Measurements from ENCODE around the gene ARHGEF19.
A peak's percentile ranks its signal among the peaks of the same experiment; 100 is the strongest.
"Not testable (repeated sequence)": the region's sequence is repeated elsewhere in the genome, so short reads cannot be mapped to it uniquely, and the experiment has no call there.

The ARHGEF19 gene

DNA sequence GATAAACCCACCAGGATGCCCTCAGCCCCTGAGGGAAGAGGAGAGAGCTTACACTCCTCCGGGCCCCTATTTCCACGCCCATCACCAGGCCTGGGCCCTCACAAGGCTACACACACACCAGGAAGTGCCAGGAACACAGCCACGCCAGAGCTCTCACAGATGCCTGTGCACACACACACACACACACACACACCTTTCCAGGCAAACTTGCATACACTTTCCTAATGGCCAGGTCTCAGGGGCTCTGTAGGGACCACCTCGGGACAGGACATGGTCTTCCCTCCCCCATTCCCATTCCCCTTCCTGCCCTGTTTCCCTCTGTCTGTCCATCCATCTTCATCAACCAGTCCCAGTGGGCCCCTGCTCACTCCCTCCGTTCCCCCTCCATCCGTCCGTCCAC lies 46.9 kb downstream of the ARHGEF19 start:
- DNase-seq: no peak

DNA sequence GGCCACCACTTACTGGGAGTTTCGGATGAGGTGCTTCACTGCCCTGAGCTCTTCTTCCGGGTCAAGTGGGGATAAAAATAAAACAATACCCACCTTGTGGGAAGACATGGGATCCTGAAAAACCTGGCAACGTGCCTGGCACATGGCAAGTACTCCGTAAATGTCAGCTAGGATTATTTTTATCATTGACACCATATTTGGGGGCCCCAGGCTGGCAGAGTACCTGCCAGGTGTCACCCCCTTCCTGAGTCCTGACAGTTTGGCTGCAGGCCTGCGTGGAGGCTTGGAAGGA lies 47.4 kb downstream of the ARHGEF19 start:
- no peak for DNase-seq

DNA sequence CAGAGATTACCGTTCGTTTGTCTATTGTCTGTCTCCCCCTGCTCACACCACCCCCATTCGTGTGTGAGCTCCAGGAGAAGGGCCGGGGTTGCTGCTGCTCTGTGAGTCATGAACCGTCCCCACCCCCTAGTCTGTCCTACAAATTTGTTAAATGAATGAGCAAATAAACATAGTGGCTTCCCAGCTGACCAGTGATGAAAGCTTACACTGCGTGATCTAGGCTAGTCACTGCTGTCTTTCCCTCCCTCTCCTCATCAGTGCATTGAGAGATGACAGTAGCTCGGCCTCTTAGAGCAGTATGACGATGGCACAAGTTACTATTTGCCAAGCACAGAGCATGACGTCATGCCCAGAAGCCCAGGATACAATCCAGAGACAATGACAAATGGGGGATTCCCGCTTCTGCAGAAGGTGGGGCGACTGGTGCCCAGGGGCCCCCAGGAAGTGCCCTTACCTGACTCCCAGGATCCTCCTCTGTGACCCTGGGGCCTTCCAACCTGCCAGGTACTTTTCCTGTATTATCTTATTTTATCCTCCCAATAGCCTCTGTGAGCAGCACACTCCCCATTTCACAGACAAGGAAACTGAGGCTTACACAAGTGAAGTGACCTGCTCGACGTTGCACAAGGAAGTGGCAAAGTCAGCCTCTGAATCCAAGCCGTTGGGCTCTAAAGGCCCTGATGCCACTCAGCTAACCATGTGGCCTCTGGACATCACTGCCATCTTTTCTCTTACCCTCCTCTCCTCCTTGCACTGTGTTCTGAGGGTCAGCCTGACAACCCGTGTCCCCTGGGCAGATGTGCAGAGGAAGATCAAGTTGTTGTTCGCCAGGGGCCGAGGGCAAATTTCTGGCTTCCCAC lies 48.0 kb downstream of the ARHGEF19 start:
- no peak for DNase-seq

DNA sequence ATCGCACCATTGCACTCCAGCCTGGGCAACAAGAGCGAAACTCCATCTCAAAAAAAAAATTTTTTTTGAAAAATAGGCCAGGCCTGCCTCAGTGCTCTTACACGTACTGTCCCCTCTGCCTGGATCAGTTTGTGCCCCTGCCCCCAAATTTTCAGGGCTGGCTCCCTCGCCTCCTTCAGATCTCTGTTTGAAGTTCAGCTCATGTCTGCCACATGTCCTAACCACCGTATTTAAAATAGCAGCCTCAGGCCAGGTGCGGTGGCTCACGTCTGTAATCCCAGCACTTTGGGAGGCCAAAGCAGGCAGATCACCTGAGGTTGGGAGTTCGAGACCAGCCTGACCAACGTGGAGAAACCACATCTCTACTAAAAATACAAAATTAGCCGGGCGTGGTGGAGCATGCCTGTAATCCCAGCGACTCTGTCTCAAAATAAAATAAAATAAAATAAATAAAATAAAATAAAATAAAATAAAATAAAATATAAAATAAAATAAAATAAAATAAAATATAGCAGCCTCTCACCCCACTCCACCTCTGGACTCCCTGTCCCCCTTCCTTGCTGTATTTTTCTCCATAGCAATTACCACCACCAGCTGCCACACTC lies 48.7 kb downstream of the ARHGEF19 start:
- not testable (repeated sequence) for DNase-seq

DNA sequence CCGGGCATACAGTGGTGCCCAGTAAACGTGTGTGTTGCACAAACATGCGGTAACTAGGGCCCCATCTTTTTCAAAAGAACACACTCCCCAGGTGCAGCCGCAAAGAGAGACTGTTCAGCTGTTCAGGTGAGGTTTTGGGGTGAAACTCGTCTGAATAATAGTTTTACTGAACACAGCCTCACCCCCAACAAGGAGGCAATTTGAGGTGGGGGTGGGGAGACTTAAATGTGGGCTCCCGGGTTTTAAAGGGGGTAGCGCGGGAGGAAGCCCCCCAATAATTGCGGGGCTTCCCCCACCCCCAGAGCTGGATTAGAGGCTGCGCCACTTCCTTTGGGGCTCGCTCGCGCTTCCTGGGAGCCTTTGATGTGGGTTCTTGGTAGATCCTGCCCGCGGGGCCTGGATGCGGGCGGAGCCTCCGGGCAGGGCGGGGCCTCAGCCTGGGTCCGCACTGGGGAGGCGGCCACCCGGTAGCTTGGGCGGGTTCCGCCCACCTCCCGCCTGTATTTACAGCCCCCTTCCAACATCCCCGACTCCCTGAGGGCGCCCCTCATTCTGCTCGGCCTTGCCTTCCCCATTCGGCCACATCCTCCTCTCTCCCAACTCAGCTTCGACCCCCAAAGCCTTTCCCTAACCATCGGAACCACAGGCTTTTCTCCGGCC lies 50.2 kb downstream of the ARHGEF19 start:
- no peak for DNase-seq

DNA sequence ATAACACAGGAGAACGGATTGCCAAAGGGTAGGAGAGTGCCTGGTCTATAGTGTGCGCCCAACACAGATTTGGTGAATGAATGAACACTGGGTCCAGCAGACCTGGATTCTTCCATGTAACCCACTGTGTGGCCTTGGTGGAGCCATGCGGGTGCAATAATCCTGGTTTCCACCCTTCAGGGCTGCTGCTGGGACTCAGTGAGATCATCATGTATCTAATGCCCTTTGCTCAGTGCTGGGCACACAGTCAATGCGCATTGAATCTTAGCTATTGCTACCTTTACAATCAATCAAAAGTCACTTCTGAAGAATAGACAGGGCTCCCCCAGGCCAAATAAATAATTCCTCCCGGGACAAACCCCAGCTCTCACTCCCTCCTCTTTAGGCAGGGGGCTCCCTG lies 50.7 kb downstream of the ARHGEF19 start:
- no peak for DNase-seq

- no peak for DNase-seq
These were observed 53.2 kb downstream of the ARHGEF19 start for GRCh38 chr1:16158993-16159831.

- no peak for DNase-seq
These were observed 54.4 kb downstream of the ARHGEF19 start for GRCh38 chr1:16158025-16158424.

- DNase-seq: no peak
These were observed 55.5 kb downstream of the ARHGEF19 start for GRCh38 chr1:16156848-16157495.

- peak; percentile 96 for DNase-seq
These were observed 56.7 kb downstream of the ARHGEF19 start, which contains the start of gene EPHA2 for GRCh38 chr1:16155537-16156410. Gene EPHA2 (minus strand): TSS chr1:16156069. CDS start chr1:16155932, 137 bp downstream.

DNA sequence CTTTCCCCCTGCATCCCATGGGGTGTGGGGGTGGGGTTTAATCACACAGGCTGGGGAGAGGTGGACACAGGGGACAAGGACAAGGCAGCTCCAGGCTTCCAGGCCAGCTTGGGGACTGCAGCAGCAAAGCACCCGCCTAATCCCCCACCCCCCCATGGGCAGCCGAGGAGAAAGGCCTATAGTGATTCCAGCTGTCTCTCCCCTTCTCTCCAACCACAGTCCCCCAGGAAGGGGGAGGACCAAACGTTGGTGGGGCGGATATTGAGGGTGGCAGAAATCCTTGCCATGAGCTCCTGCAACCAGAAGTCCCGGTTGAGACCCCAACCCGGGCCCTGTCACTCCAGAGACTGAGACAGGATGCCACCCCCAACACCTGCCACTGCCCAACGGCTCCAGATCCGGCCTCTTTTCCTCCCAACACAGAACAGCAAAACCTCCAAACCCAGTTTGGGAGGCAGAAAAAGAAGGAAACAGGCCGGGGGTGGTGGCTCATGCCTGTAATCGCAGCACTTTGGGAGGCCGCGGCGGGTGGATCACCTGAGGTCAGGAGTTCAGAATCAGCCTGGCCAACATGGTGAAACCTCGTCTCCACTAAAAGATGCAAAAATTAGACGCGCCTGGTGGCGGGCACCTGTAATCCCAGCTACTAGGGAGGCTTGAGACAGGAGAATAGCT lies 58.3 kb downstream of the ARHGEF19 start:
- DNase-seq: no peak

GRCh38 chr1:16153096-16153998 lies 59.1 kb downstream of the ARHGEF19 start:
- DNase-seq: no peak

DNA sequence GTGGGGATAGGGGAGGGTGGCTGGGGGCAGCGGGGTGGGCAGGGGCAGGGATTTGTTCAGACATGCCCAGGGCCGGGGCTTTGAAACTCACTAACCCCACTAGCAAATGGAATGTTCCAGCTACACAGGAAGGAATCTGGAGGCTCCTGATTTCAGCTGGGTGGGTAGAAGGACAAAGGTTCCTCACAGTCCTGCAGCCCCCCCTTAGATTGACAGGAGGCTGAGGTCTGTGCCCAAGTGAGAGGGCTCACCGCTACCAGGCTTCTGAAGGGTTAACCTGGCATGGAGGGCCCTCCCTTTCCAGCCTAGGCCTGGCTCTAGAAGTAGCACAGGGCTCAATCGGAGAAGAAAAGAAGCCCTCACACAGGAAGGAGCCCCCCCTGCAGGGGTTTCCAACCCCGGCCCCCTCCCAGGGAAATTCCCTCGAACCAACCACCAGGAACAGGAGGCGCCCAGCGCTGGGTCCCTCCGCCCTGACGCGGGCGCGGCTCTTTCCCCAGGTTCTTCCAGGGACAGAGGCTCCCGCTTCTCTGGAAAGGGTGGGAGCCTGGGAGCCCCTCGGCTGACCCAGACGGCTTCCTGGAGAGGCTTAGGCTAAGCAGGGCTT lies 59.9 kb downstream of the ARHGEF19 start:
- DNase-seq: peak; percentile 71

- no peak for DNase-seq
These were observed 60.5 kb downstream of the ARHGEF19 start for GRCh38 chr1:16151995-16152384.

GRCh38 chr1:16151196-16151994 lies 61.1 kb downstream of the ARHGEF19 start:
- DNase-seq: no peak

DNA sequence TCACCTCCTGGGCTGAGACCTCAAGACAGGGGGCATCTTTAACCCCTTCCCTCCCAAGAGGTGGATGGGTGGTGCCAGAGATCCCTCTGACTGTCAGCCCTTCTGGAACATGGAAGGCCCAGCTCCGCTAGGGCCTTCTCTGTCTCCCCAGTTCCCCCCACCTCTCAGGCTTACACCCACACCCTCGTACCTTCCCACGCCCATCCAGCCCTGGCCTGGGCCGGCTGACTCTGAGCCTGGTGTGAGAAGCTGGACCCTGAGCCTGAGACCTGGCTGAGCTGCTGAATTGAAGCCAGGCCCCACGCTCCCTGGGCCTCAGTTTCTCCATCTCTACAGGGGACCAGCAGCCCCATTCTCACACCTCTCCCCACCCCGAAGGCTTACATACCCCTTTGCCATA lies 61.9 kb downstream of the ARHGEF19 start:
- DNase-seq: no peak

DNA sequence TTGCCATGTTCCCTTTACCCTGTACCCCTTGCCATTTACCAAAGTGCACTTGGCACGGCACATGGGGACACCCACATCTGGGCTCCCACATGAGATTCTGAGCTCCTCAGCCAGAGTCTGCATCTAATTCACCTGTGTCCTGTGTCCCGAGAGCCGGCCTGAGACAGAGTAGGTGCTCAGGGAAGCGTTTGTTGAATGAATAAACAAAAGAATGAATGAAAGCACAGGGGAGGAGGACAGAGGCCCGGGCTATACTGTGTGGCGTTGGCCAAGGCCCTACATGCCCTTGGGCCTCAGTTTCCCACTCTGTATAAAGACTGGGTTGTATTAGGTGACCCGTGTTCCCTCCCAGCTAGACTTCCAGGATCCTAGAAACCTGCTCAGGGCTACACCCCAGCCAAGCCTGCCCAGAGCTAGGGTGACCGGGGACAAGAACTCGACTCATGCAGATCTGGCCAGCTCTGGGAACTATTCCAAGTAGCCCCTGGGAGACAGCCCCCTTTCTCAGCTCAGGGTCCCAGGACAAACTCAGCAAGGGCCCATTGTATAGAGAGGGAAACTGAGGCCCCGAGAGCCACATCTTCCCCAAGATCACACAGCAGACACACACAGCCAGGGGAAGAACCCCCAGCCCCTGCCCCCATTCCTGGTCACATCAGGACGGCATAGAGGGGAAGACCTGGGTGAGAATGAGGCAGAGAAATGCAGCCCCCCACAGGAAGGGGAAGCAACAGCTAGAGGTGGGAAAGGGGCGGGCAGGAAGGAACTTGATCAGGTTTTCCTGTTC lies 62.6 kb downstream of the ARHGEF19 start:
- DNase-seq: no peak
